ELF-1 (cell line): Measurements from ENCODE around the gene CSF2RB.
A peak's percentile ranks its signal among the peaks of the same experiment; 100 is the strongest.

Experiments
- DNase-seq: peaks from one replicate; pipeline ENCODE4 v3.0.0-alpha.2; 2016; ENCODE audit warnings: low read depth, low spot score

Gene CSF2RB

DNA sequence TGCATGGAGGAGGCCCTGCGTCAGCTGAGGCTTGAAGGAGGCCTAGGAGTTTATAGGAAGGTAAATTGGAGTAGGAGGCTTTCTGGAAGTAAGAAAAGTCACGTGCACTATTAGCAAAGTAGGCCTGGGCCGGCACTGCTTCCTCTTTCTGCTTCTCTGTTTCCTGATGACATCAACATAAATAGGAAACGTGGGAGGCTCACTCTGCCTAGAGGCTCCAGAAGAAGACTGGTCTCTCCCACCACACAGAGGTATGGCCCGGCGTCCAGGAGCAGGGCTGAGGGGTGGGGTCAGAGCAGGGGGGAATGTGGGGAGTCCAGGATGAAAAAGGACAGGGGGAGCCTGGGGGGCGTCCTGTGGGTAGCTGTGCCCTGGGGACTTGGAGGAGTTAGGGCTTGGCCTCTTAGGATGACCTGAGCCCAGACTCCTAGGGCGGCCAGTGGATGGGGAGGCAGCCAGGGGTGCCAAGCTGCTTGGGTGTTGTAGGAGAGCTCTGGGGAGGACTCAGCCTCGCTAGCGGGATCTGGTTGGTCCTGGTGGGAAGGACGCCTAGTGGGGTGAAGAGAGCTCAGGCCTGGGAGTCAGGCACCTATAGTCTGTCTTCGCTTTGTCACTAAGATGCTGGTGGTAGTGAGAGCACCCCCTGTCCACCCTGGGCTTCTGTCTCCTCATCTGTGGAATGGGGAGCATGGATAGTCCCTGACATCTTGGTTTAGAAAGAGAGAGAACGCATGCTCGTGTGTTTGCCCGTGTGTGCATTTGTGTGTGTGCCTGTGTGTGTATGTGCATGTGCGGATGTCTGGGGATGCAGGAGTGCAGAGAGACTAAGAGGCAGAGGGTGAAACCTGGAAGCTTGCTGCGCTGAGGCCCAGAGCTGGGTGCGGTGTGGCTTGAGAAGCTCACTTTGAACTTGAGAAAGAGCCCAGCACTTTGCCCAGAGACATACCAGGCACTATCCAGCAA lies at the start of gene CSF2RB:
Gene CSF2RB, plus strand, starts transcription at position 202 of the 963 bp plus-strand sequence. CDS start 8,580 bp downstream, outside the sequence.
- DNase-seq, result no peak

GRCh38 chr22:36863979-36864378 lies 49.4 kb upstream of the CSF2RB start:
- DNase-seq, result no peak

- no peak for DNase-seq
Observed at GRCh38 chr22:36864454-36865215, 48.8 kb upstream of the CSF2RB start.

DNA sequence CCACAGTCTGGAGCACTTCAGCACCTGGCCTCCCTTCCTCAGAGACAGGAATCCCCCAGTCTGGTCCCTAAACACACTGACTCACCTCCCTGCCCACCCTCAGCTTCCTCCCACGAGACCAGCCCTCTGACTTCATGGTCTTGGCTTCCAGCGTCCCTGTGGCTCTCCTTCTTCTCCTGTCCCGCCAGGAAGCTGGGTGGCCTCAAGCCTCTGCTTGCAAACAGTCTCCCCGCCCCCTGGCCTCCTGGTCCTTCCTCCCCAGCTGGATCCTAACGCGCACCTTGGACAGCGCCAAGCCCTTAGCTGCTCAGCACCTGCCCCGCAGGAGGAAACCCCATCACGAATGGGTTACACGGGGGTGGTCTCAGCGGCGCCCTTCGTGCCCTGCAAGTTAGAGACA lies 48.1 kb upstream of the CSF2RB start:
- peak; percentile 54 for DNase-seq

DNA sequence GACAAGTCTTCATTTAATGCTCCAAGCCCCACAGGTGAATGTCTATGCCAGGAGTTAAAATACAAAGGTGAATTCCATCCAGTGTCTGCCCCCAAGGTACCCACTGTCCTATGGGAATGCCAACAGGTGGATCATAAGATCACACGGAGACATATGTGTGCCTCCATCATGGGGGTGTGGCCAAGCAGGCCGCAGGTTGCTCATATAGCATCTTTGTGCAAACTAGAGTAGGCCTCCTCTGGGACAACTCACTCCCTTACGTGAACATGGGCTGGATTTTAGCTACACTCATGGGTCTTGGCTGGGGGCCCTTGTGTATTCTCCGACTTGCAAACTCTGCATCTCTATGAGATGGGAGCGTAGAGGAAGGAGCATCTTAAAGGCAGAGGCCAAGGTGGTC lies 45.7 kb upstream of the CSF2RB start:
- no peak for DNase-seq

DNA sequence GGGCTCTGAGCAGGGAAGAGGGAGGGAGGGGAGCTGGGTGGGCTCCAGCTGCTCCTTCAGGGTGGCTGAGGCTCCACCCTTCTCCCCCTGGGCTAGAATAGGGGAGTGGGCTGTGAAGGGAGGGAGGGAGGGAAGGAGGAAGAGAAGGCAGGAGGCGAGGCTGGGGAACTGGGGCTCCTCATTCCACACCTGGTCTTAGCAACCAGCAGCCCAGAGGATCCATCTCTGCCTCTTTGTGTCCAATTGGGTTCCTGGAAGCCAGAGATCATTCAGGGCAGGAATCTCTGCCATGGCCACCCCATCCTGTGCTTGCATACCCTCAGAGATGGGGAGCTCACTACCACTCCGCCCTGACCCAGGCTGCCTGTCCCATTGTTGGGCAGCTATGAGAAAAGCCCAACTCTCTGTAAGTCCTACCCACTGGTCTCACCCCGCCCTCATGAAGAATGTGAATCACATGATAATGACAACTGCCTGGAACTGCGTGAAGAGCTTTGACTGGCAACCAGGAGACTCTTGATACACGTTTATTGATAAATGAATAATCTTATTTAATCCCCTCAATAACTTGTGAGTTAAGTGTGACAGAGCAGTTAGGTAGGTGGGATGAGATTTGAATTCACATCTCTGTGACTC lies 44.8 kb upstream of the CSF2RB start:
- no peak for DNase-seq

GRCh38 chr22:36870250-36870649 lies 43.2 kb upstream of the CSF2RB start:
- peak; percentile 35 for DNase-seq

DNA sequence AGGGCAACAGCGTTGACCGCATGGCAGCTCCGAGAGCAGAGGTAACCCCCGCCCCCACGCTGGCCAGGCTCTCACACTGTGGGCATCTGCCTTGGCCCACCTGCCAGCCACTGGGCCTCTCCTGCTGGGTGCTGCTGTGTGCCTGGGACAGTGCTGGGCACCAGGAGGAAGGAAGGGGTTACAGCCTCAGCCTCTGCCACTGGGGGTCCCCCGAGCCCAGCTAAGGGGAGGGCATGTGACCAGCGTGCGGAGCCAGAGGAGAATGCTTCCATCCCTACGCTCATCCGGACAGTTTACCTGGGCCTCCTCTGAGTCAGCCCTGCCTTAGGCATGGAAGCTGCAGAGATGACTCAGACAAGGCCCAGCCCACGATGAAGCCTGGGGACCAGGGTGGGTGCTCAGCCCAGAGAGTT lies 41.8 kb upstream of the CSF2RB start:
- DNase-seq, result peak; percentile 53

GRCh38 chr22:36872084-36872483 lies 41.3 kb upstream of the CSF2RB start:
- DNase-seq, result no peak

- DNase-seq, result no peak
Observed at GRCh38 chr22:36872866-36873498, 40.4 kb upstream of the CSF2RB start.

- DNase-seq, result peak; percentile 70
Observed at GRCh38 chr22:36873614-36874308, 39.7 kb upstream of the CSF2RB start.

GRCh38 chr22:36874309-36874696 lies 39.1 kb upstream of the CSF2RB start:
- DNase-seq, result no peak

DNA sequence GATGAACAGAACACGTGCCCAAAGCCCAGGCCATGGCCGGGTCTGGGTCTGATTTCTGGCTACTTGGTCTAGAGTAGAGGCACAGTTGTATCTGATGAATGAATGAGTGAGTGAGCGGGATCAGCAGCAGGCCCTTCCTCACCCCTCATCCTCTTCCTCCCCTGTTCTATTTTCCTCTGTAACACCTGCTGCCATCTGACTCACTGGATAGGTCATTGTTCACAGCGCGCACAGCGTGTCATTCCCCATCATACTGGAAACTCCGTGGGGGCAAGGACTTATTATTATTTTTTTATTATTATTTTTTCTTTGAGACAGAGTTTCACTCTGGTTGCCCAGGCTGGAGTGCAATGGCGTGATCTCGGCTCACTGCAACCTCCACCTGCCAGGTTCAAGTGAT lies 38.7 kb upstream of the CSF2RB start:
- no peak for DNase-seq

GRCh38 chr22:36875741-36876140 lies 37.7 kb upstream of the CSF2RB start:
- DNase-seq, result no peak

- no peak for DNase-seq
Observed at GRCh38 chr22:36879775-36880174, 33.7 kb upstream of the CSF2RB start.

DNA sequence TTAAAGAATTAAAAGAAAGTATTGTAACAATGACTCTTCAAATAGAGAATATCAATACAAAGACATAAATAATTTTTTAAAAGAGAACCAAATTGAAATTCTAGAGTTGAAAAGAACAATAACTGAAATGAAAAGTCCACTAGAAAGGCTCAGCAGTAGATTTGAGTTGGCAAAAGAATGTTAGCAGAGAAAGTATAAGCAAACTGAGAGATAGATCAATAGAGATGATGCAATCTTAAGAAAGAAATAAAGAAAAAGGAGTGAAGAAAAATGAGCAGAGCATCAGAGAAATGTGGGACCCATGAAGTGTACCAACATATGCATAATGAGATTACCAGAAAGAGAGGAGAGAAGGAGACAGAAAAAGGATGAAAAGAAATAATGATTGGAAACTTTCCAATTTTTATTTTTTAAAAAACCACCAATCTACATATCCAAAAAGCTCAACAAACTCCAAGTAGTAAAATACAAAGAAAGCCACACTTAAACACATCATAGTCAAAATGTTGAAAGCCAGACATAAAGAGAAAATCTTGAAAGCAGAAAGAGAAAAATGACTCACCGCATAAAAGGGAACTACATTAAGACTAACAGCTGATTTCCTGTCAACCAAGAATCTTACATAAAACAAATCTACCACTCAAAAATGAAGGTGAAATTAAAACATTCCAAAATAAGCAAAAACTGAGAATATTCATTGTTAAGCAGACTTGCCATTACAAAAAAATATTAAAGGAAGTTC lies 31.8 kb upstream of the CSF2RB start:
- no peak for DNase-seq

- DNase-seq, result no peak
Observed at GRCh38 chr22:36884349-36885158, 28.9 kb upstream of the CSF2RB start.

DNA sequence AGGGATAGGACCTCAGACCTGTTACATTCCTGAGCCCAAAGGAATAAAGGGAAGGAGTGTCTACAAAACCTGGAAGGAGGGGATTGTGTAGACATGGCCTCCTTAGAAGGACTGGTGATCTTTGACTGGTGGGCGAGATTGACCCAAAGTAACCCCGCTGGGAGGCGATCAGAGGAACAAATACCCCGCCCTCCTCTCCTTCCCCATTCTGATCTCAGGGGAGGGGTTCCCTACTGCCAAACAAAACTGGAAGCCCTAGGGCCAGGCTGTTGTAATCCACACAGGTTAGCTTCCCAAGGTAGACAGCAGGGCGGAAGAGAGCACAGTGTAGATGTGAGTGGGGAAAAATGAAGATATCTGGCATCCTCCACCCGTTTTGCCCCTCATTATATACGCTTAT lies 28.0 kb upstream of the CSF2RB start:
- DNase-seq, result peak; percentile 69

- DNase-seq, result no peak
Observed at GRCh38 chr22:36886016-36886415, 27.4 kb upstream of the CSF2RB start.
